HepG2 (cell line): ENCODE results near the gene GRB2. TPM values are rescaled to one million over a fixed set of nuclear protein-coding genes. Genes with fewer than 3 reads are reported as not detected.

Source experiments
- ARHGAP35 ChIP-seq: sonication (generic); formaldehyde crosslinking; IDR thresholded peaks from 2 replicates; pipeline ENCODE4 v1.9.0; 2022; ENCODE audit warnings: mild to moderate bottlenecking, inconsistent platforms, moderate library complexity, missing genetic modification reagents, borderline replicate concordance
- ATRX ChIP-seq: sonication (generic); formaldehyde crosslinking; IDR thresholded peaks from 2 replicates; pipeline ENCODE4 v1.4.0; 2020; ENCODE audit warnings: missing genetic modification reagents, borderline replicate concordance
- GABPB1 ChIP-seq: IDR thresholded peaks from 2 replicates; pipeline ENCODE4 v1.6.1; 2016; ENCODE audit warnings: mild to moderate bottlenecking, missing genetic modification reagents, moderate library complexity, missing compliant biosample characterization
- MXI1 ChIP-seq: IDR thresholded peaks from 3 replicates; pipeline ENCODE4 v1.6.1; 2012; ENCODE audit warnings: low read depth, low read length, inconsistent platforms, borderline replicate concordance
- PHF20 ChIP-seq: sonication (generic); formaldehyde crosslinking; IDR thresholded peaks from 2 replicates; pipeline ENCODE4 v1.5.0; 2020; ENCODE audit warnings: mild to moderate bottlenecking, missing genetic modification reagents
- SETDB1 ChIP-seq: sonication (generic); formaldehyde crosslinking; IDR thresholded peaks from 2 replicates; pipeline ENCODE4 v1.5.1; 2020; ENCODE audit warnings: missing genetic modification reagents, mild to moderate bottlenecking, borderline replicate concordance
- SKI ChIP-seq: fragments of 450-650 bp; IDR thresholded peaks from one replicate; pipeline ENCODE4 v1.6.1; 2018; ENCODE audit warnings: mild to moderate bottlenecking; ENCODE audit not compliant: partially characterized antibody
- SMAD9 ChIP-seq: sonication (generic); formaldehyde crosslinking; IDR thresholded peaks from 2 replicates; pipeline ENCODE4 v1.5.1; 2020; ENCODE audit warnings: mild to moderate bottlenecking, missing genetic modification reagents
- SOX6 ChIP-seq, 2 experiments: fragments of 450-650 bp in 1 of 2; sonication (generic) in 1 of 2; formaldehyde crosslinking in 1 of 2; IDR thresholded peaks; 2 replicates each; pipeline versions ENCODE4 v1.4.0 to v1.6.1; 2017 to 2020; ENCODE audit warnings: antibody characterized with exemption in 1 of 2, mild to moderate bottlenecking in 1 of 2, missing genetic modification reagents in 1 of 2
- SUZ12 ChIP-seq: fragments of 150-350 bp; IDR thresholded peaks from 2 replicates; pipeline ENCODE4 v1.6.1; 2014; ENCODE audit warnings: low read depth, low read length
- TMF1 ChIP-seq: sonication (generic); formaldehyde crosslinking; IDR thresholded peaks from 2 replicates; pipeline ENCODE4 v1.8.1; 2022; ENCODE audit warnings: low read depth, missing genetic modification reagents
- ZFP36L1 ChIP-seq: sonication (generic); formaldehyde crosslinking; IDR thresholded peaks from 2 replicates; pipeline ENCODE4 v1.8.0; 2022; ENCODE audit warnings: mild to moderate bottlenecking, missing genetic modification reagents, moderate library complexity
- ZKSCAN5 ChIP-seq: sonication (generic); formaldehyde crosslinking; IDR thresholded peaks from 2 replicates; pipeline ENCODE4 v1.5.1; 2020; ENCODE audit warnings: mild to moderate bottlenecking, missing genetic modification reagents
- ZNF781 ChIP-seq: sonication (generic); formaldehyde crosslinking; IDR thresholded peaks from 2 replicates; pipeline ENCODE4 v1.5.1; 2020; ENCODE audit warnings: borderline replicate concordance, mild to moderate bottlenecking, missing genetic modification reagents; ENCODE audit errors: not compliant biosample characterization
- ZSCAN12 ChIP-seq: sonication (generic); formaldehyde crosslinking; IDR thresholded peaks from 2 replicates; pipeline ENCODE4 v1.9.0; 2021; ENCODE audit warnings: mild to moderate bottlenecking, missing genetic modification reagents
- polyA plus RNA-seq, 8 experiments: library from polyadenylated mRNA; depleted of rRNA in 3 of 8; stranded (reverse) in 7 of 8; unstranded in 1 of 8; fragments of >200 nt; fragmentation: Illumina TruSeq in 4 of 8; extraction: Trizol in 4 of 8; gene quantifications; 2 replicates each; pipeline versions ENCODE4 v1.2.1 to v1.2.3, GENCODE V29; 2011 to 2016; ENCODE audit warnings: low read depth in 4 of 8, missing spikeins in 1 of 8, mixed read lengths in 1 of 8; ENCODE audit not compliant: insufficient read depth in 1 of 8
- total RNA-seq, 5 experiments: library from RNA; depleted of rRNA; stranded (reverse); fragments of >200 nt; fragmentation: Illumina TruSeq; extraction: Trizol; gene quantifications; 2 replicates each; pipeline ENCODE4 v1.2.3, GENCODE V29; 2016; ENCODE audit warnings: low read depth in 1 of 5
- TF ChIP-seq, protein P1 (sequence below), 2 experiments: fragments of 450-650 bp in 1 of 2; sonication (generic) in 1 of 2; formaldehyde crosslinking in 1 of 2; IDR thresholded peaks; 2 replicates each; pipeline versions ENCODE4 v1.6.1 to v1.8.0; 2016 to 2022; ENCODE audit warnings: antibody characterized with exemption in 1 of 2, mild to moderate bottlenecking in 1 of 2, missing genetic modification reagents in 1 of 2
- TF ChIP-seq, protein P2 (sequence below): sonication (generic); formaldehyde crosslinking; IDR thresholded peaks from 2 replicates; pipeline ENCODE4 v1.8.0; 2022; ENCODE audit warnings: mild to moderate bottlenecking, missing genetic modification reagents, moderate library complexity
- TF ChIP-seq, protein P3 (sequence below): sonication (generic); formaldehyde crosslinking; IDR thresholded peaks from 2 replicates; pipeline ENCODE4 v1.8.0; 2022; ENCODE audit warnings: missing genetic modification reagents, mild to moderate bottlenecking, borderline replicate concordance

The GRB2 gene
- total and polyA plus RNA-seq, 2 of the 13 experiments (the other 11 are each of a cell fraction or from before 2014, with no cell fraction given), result 84.6 to 92.3 TPM

DNA sequence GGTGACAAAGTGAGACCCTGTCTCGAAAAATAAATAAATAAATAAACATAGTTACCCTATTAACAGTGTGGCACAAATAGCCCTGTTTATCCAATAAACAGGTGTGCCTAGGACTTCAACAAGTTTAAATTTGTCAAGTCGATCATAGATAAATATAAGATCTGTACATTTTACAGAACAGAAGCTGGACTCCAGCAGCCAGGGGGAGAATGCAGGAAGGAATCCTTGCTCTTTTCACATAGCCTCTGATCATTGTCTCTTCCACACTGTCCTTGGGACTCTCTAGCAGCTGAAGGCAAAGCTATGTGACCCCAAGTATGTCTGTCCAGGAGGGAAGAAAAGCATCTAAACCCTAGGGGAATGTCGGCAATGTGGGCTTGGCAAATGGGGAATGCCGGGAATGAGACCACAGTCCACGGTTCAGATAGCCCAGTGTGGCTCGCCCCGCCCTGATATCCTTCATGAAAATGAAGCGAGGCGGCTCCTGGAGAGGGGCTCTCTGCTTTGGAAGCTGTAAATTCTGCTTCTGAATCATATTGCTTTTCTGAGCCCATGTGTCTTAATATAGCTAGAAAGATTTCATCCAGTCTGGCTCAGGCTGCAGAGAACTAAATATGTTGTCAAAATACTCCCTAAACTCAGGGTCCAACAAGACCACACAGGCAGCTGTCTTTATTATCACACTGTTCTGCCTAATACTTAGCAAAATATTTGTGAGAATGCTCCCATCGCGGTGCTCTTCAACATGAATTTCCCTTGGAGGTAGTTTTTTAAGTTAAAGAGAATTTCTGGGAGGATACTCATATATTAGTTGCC is 24.9 kb upstream of the GRB2 start (continued):
- TF ChIP-seq, protein P1, sequence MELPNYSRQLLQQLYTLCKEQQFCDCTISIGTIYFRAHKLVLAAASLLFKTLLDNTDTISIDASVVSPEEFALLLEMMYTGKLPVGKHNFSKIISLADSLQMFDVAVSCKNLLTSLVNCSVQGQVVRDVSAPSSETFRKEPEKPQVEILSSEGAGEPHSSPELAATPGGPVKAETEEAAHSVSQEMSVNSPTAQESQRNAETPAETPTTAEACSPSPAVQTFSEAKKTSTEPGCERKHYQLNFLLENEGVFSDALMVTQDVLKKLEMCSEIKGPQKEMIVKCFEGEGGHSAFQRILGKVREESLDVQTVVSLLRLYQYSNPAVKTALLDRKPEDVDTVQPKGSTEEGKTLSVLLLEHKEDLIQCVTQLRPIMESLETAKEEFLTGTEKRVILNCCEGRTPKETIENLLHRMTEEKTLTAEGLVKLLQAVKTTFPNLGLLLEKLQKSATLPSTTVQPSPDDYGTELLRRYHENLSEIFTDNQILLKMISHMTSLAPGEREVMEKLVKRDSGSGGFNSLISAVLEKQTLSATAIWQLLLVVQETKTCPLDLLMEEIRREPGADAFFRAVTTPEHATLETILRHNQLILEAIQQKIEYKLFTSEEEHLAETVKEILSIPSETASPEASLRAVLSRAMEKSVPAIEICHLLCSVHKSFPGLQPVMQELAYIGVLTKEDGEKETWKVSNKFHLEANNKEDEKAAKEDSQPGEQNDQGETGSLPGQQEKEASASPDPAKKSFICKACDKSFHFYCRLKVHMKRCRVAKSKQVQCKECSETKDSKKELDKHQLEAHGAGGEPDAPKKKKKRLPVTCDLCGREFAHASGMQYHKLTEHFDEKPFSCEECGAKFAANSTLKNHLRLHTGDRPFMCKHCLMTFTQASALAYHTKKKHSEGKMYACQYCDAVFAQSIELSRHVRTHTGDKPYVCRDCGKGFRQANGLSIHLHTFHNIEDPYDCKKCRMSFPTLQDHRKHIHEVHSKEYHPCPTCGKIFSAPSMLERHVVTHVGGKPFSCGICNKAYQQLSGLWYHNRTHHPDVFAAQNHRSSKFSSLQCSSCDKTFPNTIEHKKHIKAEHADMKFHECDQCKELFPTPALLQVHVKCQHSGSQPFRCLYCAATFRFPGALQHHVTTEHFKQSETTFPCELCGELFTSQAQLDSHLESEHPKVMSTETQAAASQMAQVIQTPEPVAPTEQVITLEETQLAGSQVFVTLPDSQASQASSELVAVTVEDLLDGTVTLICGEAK (IDR thresholded peaks at IDR 0.05), result no peak
- TF ChIP-seq, protein P1 (CRISPR knock-in tag; IDR thresholded peaks at IDR 0.05), result no peak
- TF ChIP-seq PHF20 (CRISPR knock-in tag) (no peak), TMF1 (CRISPR knock-in tag) (no peak), SOX6 (IDR thresholded peaks at IDR 0.05) (no peak), SOX6 (CRISPR knock-in tag; IDR thresholded peaks at IDR 0.05) (peak; percentile 33), ZNF781 (CRISPR knock-in tag) (peak; percentile 21), SKI (peak; percentile 48), ATRX (no peak), SUZ12 (no peak), SETDB1 (CRISPR knock-in tag) (no peak), SMAD9 (CRISPR knock-in tag) (no peak), ARHGAP35 (CRISPR knock-in tag) (no peak), ZKSCAN5 (no peak), ZSCAN12 (no peak), ZFP36L1 (CRISPR knock-in tag) (no peak), GABPB1 (CRISPR knock-in tag) (no peak), MXI1 (no peak)
- TF ChIP-seq, protein P2, sequence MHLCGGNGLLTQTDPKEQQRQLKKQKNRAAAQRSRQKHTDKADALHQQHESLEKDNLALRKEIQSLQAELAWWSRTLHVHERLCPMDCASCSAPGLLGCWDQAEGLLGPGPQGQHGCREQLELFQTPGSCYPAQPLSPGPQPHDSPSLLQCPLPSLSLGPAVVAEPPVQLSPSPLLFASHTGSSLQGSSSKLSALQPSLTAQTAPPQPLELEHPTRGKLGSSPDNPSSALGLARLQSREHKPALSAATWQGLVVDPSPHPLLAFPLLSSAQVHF (CRISPR knock-in tag), result no peak
- TF ChIP-seq, protein P3, sequence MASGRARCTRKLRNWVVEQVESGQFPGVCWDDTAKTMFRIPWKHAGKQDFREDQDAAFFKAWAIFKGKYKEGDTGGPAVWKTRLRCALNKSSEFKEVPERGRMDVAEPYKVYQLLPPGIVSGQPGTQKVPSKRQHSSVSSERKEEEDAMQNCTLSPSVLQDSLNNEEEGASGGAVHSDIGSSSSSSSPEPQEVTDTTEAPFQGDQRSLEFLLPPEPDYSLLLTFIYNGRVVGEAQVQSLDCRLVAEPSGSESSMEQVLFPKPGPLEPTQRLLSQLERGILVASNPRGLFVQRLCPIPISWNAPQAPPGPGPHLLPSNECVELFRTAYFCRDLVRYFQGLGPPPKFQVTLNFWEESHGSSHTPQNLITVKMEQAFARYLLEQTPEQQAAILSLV (CRISPR knock-in tag), result no peak
